GM18873 (cell line): ENCODE results near the gene TMEM178B.

Experiments
- ATAC-seq: cut with Tn5 transposase; IDR thresholded peaks from one replicate; pipeline ENCODE4 v1.9.1; 2021; ENCODE audit warnings: mild to moderate bottlenecking, moderate library complexity, moderate number of reproducible peaks; ENCODE audit not compliant: unreplicated experiment, low FRiP score

The TMEM178B gene

DNA sequence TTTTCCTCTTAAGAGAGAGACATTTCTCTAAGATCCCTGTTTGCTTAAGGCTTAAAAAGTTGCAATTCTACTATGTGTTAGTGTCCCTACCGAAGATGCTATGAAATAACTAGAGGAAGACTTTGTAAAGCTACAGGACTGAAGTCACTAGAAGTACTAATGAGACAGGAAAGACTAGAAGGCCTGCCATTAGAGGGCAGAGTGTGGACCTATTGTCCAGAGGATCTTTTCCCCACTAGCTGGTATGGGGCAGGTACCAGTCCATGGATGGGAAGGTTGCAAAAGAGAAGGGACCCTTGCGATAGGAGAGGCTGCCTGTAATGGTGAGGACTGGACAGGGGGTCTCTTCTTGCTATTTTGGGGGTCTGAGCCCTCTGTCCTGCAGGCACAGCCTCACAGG is 178.1 kb downstream of the TMEM178B start:
- ATAC-seq, result no peak

DNA sequence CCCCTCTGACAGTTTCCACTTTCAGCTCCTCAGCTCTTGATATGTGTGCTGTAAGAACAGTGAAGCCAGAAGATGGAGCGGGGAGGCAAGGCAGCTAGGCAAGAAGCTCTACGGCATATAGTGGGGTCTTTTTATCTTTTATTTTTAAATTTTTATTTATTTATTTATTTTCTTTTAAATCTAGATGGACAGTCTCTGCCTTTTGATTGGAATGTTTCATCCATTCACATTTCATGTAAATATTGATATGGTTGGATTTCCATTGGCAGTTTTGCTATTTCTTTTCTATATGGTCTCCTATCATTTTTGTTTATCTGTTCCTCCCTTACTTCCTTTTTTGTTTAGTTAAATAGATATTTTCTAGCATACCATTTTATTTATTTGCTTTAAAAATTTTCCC is 183.7 kb downstream of the TMEM178B start:
- no peak for ATAC-seq

DNA sequence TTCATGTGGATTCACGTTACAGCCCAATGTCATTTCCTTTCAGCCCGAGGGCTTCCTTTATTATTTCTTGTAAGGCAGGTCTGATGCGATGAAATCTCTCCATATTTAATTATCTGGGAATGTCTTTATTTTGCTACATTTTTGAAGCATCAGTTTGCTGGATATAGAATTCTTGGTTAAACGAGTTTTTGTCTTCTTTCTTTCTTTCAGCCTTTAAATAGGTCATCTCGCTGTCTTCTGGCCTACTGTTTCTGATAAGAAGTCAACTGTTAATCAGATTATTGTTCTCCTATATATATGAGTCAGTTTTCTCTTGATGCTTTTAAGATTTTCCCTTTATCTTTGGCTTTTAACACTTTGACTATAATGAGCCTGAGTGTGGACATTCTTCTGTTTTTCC is 184.7 kb downstream of the TMEM178B start:
- no peak for ATAC-seq

DNA sequence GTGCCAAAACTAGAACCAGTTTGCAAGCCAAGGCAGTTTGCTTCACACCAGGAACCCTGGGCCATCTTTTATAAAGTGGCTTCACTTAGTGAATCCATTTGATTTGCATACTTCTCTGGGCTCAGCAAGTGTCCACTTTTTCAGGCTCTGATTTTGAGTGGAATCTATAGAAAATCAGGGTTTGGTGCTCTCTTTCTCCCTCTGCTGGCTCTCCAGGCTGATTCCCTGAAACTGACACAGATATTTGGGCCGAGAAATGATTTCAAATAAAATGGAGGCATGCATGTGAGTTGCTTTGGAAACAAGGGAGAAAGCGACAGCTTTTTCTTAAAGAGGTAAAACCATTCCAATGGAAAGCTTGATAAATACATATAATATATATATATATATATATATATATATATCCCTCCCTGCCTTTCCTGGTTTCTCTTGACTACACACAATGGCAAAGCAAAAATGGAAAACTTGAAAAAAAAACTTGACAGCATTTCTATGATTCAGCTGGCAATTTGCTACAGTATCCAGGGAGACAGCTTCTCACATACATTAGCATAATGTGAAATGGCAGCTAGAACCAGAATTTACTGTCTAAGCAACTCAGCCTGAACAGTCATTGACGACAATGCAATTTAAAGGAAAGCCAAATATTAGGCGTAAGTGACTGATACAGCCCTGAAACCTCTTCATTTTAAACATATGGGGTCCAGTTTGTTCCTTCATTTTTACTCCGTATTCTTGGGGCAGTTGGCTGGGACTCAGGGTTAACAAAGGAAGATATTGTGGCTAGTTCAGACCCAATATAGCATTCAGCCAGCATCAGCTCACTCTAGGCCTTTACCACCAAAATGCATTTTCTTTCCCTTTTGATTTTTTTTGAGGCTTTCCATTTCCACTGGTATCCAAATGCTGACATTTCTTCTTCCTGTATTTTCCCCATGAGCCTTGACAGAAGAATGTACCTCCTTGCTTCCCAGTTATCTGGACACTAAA is 188.5 kb downstream of the TMEM178B start:
- no peak for ATAC-seq

DNA sequence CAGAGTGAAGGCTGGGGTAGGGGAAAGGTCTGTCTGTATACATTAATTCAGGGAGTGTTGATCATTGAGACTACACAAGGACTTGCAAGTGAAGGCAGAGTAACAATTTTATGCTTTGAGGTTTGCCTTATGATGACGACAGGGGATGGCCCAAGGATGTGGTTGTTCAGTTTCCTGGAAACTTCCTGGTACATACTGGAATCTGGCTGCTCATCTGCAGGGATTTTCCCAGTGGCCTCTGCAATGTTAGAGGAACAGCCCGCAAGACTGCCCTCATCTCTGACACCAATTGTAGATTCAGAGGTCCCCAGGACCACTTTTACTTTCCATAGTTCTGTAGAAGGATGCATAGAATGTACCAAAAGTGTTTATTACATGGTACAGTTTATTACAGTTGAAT is 189.6 kb downstream of the TMEM178B start:
- no peak for ATAC-seq

DNA sequence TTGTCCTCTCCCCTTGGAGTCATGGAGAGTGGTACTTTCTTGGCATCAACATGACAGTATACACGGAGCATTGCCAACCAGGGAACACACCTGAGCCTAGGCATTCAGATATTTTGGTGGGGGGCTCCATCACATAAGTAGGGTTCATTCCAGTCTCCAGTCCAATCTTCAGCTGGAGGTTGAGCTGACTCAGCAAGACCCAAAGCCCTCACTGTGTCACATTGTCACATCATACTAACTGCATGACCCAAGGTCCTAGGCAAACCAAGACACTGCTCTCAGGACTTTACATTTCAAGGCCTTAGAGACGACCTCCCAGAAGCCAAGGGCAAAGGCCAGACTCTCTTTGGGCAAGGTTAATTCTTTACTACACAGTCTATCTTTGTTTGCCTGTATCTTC is 190.1 kb downstream of the TMEM178B start:
- no peak for ATAC-seq

DNA sequence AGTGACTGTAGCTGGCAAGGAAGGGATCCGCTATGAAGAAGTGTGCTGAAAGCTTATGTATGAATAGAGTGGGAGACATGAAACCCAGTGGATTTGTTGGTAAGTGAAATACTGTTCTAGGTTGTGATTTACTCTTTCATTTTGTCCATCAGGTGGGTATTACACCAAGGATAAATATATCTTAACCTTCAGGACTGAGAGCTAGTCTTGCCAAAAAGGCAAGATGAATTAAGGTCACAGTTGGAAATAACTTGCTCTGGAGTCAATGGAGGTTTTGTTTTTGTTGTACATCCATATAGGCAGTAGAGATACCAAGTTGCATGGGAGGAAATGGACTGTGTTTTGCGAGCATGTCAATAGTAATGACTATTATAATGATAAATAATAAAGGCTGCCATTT is 190.6 kb downstream of the TMEM178B start:
- no peak for ATAC-seq

DNA sequence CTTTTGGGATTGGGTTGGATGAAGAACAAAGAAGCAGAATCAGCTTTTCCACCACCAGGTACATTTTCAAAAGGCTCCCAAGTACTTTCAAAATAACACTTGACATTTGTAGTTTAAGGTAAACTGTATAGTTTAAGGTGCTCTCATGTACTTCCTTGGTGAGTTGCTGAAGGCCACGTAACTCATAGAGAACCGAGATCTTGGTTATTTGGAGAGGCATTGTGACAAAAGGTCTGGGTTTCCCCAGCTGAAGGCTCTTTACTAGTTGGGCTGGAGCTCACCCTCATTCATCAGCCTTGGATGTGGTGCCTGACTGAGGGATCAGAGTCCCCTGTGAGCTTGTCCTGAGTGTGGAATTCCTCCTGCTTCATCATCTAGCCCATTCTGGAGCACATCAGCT is 191.8 kb downstream of the TMEM178B start:
- no peak for ATAC-seq

DNA sequence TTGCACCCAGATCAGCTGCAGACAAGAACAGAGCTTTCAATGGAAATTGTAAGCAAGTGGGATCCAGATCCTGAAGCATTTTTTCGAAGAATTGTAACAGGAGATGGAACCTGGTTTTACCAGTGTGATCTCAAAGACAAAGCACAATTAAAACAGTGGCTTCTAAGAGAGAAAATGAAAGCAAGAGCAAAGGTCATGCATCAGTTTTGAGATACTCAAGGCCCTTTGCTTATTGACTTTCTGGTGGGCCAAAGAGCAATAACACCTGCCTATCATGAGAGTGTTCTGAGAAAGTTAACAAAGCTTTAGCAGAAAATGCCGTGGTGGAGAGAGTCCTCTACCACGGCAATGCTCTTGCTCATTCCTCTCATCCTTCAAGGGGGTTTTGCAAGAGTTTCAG is 194.8 kb downstream of the TMEM178B start:
- ATAC-seq, result no peak

DNA sequence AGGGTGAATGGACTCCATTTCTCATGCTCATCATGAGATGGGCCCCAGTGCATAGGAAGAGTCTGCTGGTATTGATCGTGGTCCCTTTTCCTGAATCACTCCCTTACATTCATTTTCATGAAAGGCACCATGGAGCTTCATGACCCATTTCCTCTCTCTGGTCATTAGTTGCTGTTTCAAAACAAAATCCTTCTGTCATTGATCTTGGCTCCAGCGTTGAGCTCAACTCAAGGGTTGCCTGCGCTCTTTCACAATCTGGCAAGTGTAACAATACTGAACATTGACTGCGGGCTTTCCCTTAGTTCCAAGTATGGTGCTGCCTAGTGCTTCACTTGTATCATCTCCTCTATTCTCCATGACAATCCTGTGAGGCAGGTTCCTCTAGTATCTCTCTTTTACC is 197.6 kb downstream of the TMEM178B start:
- ATAC-seq, result no peak

DNA sequence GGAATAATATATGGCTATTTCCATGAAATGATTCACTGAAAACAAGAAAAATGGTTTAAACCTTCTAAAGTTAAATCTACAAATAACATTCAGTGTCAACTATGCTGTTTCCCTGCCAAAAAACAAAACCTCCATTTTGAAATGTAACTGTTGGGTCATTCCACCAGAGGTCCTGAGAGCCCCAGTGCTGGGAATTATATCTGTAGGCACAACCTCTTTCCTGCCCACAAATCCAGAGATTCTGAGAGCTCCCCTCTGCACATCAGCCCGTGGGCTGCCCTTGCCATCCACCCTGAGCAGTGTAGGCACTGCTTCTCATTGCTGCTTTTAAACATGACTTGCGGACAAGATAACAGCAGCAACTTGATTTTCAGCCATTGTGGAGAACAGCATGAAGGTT is 198.6 kb downstream of the TMEM178B start:
- ATAC-seq, result no peak

DNA sequence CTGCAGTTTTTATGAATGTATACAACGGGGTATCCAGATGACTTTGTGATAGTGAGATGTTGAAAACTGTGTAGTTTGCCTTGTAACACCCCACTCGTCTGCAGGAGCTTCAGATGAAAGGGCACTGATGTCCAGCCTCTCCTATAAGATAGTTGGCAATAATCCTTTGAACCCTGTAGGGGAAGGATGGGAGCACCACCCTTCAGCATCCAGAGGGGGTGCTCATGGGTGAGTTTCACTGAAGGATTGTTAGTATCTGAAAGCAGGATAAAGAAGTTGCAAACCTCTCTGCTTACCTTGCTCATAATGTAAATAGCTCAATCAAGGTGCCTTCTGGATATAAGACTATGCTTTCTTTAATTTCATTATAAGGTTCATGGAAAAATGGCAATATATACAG is 201.5 kb downstream of the TMEM178B start:
- no peak for ATAC-seq

DNA sequence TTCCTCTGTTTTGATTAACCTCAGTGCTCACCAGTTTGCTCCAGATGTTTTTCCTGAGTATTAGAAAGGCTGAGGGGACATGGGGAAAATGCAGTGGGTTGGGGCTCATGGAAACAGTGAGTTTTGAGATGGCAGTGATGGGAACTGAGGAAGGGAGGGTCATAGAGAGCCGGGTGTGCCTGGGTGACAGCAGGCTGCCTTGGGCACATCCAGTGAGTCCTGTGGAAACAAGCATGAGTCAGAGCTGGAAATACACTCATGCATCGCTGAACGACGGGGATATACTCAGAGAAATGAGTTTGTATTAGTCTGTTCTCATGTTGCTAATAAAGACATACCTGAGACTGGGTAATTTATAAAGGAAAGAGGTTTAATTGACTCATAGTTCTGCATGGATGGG is 202.2 kb downstream of the TMEM178B start:
- ATAC-seq, result no peak

DNA sequence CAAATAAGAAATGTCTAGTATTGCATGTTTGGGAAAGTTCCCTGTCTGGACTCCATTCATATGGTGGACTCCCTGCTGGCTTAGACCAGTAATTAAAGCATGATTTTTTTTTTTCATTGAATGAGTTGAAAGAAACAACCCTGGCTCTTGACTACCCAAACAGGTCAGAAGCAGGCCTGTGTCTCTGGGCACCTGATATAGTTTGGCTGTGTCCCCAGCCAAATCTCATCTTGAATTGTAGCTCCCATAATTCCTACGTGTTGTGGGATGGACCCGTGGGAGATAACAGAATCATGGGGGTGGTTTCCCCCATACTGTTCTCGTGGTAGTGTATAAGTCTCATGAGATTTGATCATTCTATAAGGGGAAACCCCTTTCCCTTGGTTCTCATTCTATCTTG is 206.2 kb downstream of the TMEM178B start:
- no peak for ATAC-seq

DNA sequence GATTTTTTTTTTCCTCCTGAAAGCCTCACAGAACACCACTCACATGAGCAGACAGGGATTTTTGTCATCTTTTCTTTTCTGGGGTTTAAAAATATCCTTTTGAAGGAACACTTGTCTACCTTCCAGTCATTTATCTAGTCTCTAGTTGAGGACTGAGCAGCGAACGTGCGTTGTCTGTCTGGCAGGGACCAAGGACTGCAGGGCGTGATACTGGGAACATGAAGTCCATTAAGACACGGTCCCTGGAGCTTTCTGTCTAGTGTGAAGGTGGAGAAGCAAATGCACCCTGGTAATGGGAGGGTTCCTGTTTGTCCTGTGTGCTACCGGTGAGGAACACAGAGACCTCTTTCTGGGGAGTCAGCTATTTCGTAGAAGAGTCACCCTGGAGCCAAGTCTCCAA is 207.4 kb downstream of the TMEM178B start:
- no peak for ATAC-seq

DNA sequence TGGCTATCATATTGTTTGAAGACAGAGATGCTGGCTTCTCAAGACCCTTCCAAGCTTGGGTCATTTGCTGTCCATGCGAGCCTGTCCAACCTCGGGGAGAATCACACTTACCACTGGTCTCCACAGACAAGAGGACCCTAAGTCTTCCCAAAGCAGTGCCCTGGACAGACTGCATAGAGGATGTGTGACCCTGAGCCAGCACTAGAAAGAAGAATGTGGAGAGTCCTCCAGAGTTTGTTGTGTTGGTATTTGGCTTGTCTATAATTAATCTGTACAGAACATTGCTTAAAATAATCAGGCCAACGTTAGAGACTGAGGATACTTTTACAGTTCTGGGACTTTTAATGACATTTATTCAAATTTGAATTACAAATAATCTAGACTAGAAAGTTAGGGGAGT is 212.7 kb downstream of the TMEM178B start:
- no peak for ATAC-seq

DNA sequence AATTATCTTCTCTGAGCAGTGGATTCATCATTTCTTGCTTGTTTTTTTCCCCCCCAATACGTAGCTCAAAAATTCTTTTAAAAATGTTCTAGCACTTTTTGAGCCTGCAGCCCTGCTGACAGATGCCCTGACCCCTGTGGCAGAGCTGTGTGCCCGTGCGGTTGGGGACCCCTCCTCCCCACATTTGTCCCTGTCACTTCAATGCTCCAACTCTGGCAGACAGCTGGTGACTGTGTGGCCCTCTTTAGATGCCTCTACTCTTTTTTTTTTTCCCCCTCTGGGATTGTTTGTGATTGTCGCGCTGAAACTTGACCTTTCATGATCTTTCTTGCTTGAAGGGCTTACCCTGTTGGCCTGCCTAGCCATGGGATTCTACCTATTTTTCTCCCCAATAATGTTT is 214.1 kb downstream of the TMEM178B start:
- ATAC-seq, result no peak

DNA sequence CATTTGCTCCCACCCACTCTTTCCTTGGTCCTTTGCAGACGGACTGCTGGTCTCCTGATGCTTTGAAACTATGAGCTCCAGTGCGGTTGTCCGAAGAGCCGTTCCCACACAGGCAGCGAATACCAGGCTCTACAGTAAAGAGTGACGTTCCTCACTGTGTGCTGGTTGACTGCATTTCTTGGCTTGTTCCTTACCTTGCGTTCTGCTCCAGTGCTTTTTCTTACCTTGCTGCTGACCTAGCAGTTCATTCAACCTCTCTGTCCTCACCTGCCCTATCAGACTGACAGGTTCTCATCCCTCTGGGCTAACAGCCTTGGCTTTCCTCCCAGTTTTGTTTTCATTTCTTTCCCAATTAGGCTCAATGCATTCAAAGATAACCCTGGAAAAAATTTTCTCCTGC is 214.8 kb downstream of the TMEM178B start:
- no peak for ATAC-seq

DNA sequence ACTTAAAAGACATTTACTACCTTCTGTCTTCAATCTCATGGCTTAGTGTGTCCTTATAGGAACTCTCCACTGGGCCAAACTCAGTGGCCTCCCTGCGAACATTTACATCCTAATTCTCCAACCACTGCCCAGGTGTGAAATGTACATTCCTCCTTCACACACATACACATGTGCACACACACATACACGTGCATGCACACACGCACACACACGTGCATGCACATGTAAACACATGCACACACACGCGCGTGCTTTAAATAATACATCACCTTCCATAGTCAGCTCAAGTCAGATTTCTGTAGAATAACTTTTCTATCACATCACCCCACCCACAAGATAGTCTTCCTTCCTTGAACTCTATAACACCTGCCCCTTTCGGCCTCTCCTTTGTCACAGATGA is 216.5 kb downstream of the TMEM178B start:
- ATAC-seq, result no peak

DNA sequence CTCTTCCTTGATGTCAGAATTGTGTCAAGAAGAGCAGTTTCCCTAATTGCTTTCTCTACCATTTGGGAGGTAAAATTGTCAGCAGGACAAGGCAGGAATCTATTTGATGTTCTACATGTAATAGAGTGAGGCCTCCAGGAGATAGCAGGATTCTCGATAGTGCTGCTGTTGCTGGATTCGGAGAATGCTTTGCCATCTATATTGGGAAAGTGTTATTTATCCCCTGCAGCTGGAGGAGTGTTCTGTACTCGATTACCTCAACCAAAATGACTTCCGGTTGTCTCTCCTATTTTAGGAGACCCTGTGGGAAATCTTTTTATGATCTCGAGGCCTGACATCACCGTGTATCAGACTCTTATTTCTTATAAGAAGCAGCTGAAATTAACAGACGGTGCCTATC is 217.1 kb downstream of the TMEM178B start:
- ATAC-seq, result no peak

DNA sequence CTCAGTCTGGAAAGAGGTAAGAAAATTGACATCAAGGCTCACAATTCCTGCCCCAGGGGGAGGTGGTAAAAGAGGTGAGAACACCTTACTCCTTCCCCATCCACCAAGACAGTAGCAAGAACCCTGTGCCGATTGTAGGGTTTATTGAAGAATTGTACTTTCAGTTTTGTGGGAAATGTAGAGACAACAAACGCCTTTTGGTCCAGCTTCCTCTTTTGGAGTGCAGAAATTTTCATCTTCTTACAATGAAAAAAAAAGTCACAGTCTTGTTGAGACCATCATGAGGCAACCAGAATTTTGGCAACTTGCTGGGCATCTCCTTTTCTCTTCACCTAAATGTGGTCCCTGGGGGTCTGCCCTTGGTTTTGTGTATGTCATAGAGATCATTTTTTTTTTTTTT is 217.7 kb downstream of the TMEM178B start:
- ATAC-seq, result no peak

DNA sequence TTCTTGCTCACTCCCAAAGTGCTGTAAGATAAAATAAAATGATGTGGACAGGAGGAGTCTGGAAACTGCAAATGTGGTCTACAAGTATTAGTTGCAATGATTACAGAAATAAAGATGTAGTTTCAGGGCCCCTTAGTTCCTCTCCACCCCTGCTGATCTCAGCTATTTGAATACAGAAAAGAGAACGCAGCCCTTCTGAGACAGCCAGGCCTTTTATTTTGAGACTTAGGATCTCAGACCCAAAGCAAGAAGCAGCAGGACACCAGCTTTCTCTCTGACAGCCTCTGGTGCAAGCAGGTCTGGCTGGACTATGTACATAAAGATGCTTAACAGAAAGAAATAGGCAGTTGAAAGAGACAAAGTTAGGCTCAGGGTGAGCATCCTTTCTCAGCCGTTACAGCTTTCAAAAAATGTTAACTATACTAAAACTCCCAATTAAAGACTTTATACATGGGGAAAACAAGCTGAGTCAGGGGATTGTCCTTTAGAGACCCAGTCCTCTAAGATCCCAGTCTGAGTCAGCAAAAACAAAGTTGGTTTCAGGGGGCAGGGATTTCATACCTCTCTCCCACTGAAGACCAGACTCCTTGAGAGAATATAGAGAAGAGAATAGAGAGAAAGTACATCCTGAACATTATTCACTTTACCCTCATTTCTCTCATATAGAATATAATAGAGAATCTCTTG is 220.4 kb downstream of the TMEM178B start:
- no peak for ATAC-seq
